ENCODE data around the gene ENTPD2.
A peak's percentile ranks its signal among the peaks of the same experiment; 100 is the strongest.

Gene ENTPD2

GRCh38 chr9:137044502-137045177, 9.2 kb downstream of the ENTPD2 start:
- Histone ChIP-seq H3K4me2 (ENCODE audit: low read length) (peak overlapping the region; percentile 85), H3K9me3 (ENCODE audit: control insufficient read depth, low read length) (no peaks in the 10 kb centered on the region), H3K4me1 (peaks cover 2% of the 10 kb centered on the region), H3K27me3 (ENCODE audit: control insufficient read depth, insufficient read depth, low read length) (no peaks in the 10 kb centered on the region), H3K9ac (peak overlapping the region; percentile 46), H3K27ac (peak overlapping the region; percentile 57), H2AFZ (no peak overlapping the region), H3K4me3 (ENCODE audit: low read depth, low read length) (peak overlapping the region; percentile 63), H3K79me2 (no peaks in the 10 kb centered on the region), H3K36me3 (ENCODE audit: control insufficient read depth, insufficient read depth, low read length) (no peaks in the 10 kb centered on the region)
- no peak for TF ChIP-seq CTCF (IDR thresholded peaks at IDR 0.05)

DNA sequence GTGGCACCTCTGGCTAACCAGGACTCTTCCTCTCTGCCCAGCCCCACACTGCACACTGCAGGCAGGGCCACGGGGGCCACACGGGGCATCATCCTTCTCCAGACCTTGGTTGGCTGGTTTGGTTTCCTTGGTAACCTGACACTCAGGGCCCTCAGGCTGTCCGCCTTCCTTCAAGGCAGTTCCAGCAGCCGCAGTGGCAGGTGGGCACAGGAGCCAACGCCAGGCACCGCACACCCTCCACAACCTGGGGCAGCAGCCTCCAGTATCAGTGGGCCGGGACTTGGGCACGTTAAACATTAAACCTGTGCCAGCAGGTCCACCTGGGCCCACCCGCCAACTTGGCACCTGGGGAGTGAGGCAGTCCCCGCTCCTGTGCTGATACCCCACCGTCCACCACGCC, 9.8 kb downstream of the ENTPD2 start:
- Histone ChIP-seq H3K9me3 (ENCODE audit: control insufficient read depth, low read length) (no peaks in the 10 kb centered on the region), H3K27me3 (ENCODE audit: control insufficient read depth, insufficient read depth, low read length) (no peaks in the 10 kb centered on the region), H3K4me2 (ENCODE audit: low read length) (peak overlapping the region; percentile 85), H3K4me1 (peaks cover 2% of the 10 kb centered on the region), H3K4me3 (ENCODE audit: low read depth, low read length) (no peak overlapping the region), H2AFZ (no peak overlapping the region), H3K9ac (no peak overlapping the region), H3K27ac (peak overlapping the region; percentile 57), H3K36me3 (ENCODE audit: control insufficient read depth, insufficient read depth, low read length) (no peaks in the 10 kb centered on the region), H3K79me2 (no peaks in the 10 kb centered on the region)
- no peak for TF ChIP-seq CTCF (IDR thresholded peaks at IDR 0.05)

- H3K27me3 ChIP-seq (ENCODE audit: control insufficient read depth, insufficient read depth, low read length): no peaks in the 10 kb centered on the region
- no peaks in the 10 kb centered on the region for H3K9me3 ChIP-seq (ENCODE audit: control insufficient read depth, low read length)
- H3K27ac ChIP-seq: peak overlapping the region; percentile 57
- H3K4me1 ChIP-seq: peaks cover 2% of the 10 kb centered on the region
- no peak overlapping the region for H3K4me3 ChIP-seq (ENCODE audit: low read depth, low read length)
- H3K9ac ChIP-seq: no peak overlapping the region
- no peak for TF ChIP-seq CTCF (IDR thresholded peaks at IDR 0.05)
- no peaks in the 10 kb centered on the region for H3K79me2 ChIP-seq
- H2AFZ ChIP-seq: no peak overlapping the region
- no peak overlapping the region for H3K4me2 ChIP-seq (ENCODE audit: low read length)
- H3K36me3 ChIP-seq (ENCODE audit: control insufficient read depth, insufficient read depth, low read length): no peaks in the 10 kb centered on the region
Measured at GRCh38 chr9:137042751-137043727, 10.8 kb downstream of the ENTPD2 start.

DNA sequence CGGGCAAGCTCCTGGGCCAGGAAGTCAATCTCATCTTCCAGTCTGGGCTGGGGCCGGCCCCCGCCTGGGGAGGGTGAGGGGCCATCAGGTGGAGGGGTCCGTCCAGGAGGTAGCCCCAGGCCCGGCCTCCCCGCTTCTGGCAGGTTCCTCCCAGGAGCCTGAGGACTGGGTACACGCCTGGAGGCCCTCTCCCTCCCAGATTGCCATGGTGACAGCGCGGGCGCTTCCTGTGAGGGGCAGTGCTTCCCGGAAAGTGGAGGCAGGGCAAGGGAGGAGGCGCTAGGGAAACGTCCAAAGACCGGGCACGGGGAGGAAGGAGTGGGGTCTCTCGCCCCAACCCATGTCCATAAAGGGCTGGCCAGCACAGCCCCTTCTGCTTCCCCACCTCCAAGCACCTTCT, 12.7 kb downstream of the ENTPD2 start:
- Histone ChIP-seq H3K4me3 (ENCODE audit: low read depth, low read length) (no peak overlapping the region), H3K4me2 (ENCODE audit: low read length) (no peak overlapping the region), H3K27me3 (ENCODE audit: control insufficient read depth, insufficient read depth, low read length) (no peaks in the 10 kb centered on the region), H3K79me2 (no peaks in the 10 kb centered on the region), H3K9ac (no peak overlapping the region), H2AFZ (no peak overlapping the region), H3K36me3 (ENCODE audit: control insufficient read depth, insufficient read depth, low read length) (no peaks in the 10 kb centered on the region), H3K27ac (peak overlapping the region; percentile 19), H3K4me1 (peaks cover 2% of the 10 kb centered on the region), H3K9me3 (ENCODE audit: control insufficient read depth, low read length) (no peaks in the 10 kb centered on the region)
- TF ChIP-seq CTCF (IDR thresholded peaks at IDR 0.05): no peak

All from parathyroid adenoma (tissue), 2 donors.